ENCODE data around the gene GLIS1.
A peak's percentile ranks its signal among the peaks of the same experiment; 100 is the strongest.

Gene GLIS1

DNA sequence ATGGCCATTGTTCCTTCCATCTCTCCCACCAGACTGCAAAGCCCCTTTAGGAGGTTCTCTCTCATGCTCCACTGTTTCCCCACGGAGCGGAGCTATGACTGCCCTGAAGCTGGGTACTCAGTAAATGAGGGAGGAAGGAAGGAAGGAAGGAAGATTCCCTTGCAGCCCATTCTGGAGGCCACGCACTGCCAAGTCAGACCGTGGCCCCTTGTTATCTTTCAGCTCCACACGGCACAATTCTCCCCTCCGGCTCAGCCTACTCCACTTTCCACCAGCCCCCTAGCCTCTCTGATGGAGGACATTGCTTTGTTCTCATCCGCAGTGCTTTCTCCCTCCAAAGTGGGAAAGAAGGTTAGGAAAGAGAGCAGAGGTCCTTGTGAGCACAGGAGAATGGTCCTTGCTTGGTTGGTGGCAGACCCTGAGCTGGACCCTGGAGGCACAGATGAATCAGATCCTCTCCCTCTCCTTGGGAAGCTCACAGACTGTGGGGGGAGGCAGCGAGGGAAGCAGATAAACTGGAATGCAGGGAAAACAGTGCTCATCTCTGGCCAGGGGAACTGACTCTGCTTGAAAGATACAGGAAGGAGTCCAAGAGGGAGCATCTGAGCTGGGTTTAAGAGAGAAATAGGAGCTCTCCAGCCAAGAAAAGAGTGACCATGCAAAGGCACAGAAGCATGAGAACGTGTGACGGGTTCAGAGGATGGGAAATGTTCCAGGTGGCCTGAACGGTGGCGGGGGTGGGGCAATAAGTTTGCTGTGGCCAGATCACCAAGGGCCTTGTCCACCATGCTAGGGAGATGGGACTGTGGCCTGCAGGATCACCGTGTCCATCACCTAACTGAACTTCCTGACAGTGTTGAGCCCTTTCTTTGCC is 52.6 kb downstream of the GLIS1 start:
- TF ChIP-seq, protein P1, sequence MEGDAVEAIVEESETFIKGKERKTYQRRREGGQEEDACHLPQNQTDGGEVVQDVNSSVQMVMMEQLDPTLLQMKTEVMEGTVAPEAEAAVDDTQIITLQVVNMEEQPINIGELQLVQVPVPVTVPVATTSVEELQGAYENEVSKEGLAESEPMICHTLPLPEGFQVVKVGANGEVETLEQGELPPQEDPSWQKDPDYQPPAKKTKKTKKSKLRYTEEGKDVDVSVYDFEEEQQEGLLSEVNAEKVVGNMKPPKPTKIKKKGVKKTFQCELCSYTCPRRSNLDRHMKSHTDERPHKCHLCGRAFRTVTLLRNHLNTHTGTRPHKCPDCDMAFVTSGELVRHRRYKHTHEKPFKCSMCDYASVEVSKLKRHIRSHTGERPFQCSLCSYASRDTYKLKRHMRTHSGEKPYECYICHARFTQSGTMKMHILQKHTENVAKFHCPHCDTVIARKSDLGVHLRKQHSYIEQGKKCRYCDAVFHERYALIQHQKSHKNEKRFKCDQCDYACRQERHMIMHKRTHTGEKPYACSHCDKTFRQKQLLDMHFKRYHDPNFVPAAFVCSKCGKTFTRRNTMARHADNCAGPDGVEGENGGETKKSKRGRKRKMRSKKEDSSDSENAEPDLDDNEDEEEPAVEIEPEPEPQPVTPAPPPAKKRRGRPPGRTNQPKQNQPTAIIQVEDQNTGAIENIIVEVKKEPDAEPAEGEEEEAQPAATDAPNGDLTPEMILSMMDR (conservative IDR thresholded peaks at IDR 0.05; ENCODE audit: low read depth, low read length) = no peak
- H3K4me3 ChIP-seq (ENCODE audit: low read length) = no peak overlapping the region
- no peak for DNase-seq (ENCODE audit: low read depth)

DNA sequence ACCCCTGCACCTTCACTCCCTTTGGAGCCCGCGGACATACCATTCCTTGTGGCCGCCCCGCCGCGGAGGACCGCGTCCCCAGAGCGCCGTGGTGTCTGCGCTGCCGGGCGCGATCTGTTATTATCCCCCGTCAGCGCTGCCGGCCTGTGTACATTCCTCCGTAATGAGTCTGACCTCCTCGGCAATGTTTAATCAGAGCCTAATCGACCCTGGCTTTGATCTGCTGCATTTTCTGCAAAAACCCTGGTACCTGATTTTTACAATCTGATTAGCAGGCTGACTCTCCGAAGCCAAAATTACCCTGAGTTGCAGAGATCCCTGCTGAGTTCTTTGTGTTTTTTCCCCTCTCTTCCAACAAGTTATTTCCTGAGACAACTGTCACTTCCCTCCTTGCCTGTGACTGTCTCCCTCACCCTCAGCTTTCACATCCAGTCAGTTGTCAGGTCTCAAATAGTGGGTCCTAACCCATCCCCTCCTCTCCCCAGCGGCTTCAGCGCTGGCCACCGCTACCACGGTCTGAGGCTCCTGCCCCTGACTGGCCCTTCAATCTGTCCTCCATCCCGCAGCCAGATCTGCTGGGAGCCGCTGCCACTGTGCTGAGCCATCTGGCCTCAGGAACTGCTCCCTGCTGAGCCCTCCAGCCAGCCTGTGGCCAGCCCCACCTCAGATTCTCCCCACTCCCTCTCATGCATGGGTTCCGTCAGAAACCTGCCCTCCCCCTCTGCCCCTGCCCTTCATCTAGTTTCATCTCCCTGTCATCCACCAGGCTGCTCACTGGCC is 53.5 kb downstream of the GLIS1 start:
- no peak for DNase-seq (ENCODE audit: low read depth)
- TF ChIP-seq, protein P1 (conservative IDR thresholded peaks at IDR 0.05; ENCODE audit: low read depth, low read length) = no peak
- peak overlapping the region; percentile 14 for H3K4me3 ChIP-seq (ENCODE audit: low read length)

DNA sequence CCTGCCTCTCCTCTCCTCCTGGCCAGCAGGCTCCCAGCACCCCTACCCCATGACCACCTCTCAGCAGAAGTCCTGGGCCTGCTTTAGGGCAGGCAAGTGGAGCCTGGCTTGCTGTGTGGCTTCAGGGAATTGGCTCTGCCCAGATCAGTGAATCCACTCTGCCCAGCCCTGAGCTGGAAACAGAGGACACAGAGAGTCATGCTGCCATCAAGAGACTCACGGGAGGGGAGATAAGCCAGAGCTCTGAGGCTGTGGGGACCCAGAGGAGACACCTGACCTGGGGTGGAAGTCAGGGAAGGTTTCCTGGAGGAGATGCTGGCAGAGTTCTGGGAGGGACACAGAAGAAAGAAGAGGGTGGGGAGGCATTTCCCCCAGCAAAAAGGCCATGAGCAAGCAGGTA is 54.2 kb downstream of the GLIS1 start:
- DNase-seq (ENCODE audit: low read depth) = no peak
- no peak overlapping the region for H3K4me3 ChIP-seq (ENCODE audit: low read length)
- TF ChIP-seq, protein P1 (conservative IDR thresholded peaks at IDR 0.05; ENCODE audit: low read depth, low read length) = no peak

DNA sequence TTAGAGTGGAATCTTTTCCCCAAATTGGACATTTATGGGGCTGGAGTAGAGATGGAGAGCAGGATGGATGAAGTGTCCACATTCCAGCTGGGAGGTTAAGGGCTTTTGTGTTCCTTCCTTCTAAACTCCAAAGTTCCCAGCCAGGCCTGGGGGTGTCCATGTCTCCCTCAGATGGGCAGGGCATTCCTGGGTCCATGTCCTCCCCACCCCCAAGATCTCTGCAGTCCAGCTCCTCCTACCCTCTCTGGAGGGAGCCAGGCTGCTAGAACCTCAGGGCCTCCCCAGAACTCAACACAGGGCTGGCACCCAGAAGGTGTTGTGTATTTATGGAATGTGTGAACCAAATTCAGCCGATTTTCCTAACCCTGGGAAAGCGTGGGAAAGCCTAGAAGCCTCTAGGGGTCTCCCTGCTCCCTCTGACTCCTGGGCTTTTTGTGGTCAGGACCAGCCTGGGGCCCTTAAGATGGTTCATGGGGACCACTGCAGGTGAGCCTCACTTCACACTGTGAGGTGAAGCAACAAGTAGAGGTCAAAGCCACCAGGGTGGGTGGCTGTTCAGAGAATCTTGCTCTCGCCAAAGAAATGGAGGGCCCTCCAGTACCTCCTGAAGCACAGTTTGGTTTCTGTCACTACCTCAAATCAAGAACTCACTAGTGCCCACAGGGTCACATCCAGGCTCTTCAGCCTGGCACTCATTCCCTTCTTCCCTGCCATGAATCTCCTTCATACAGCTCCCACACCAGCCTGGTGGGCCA is 54.8 kb downstream of the GLIS1 start:
- TF ChIP-seq, protein P1 (conservative IDR thresholded peaks at IDR 0.05; ENCODE audit: low read depth, low read length) = peak; percentile 57
- no peak for DNase-seq (ENCODE audit: low read depth)

DNA sequence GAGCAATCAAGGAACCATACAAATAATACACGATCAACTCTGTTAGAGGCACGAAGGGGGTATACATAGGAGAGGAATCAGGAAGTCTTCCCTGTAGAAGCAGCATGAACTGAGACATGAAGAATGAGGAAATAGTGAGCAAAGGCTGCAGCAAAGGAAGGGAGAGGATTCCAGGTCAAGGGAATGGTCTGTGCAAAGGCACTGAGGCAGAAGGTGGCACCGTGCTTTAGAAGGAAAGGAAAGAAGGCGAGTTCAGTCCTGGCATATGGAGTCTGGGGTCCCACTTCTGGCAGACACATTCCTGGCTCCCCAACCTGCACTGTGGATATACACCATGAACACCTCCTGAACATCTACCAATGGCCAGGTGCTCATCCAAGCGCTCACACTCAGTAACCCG is 56.1 kb downstream of the GLIS1 start:
- TF ChIP-seq, protein P1 (conservative IDR thresholded peaks at IDR 0.05; ENCODE audit: low read depth, low read length) = no peak
- no peak overlapping the region for H3K4me3 ChIP-seq (ENCODE audit: low read length)
- DNase-seq (ENCODE audit: low read depth) = no peak

More for the DNA sequence above, 54.8 kb downstream of the GLIS1 start:
- H3K4me3 ChIP-seq (ENCODE audit: low read length) = no peak overlapping the region

DNA sequence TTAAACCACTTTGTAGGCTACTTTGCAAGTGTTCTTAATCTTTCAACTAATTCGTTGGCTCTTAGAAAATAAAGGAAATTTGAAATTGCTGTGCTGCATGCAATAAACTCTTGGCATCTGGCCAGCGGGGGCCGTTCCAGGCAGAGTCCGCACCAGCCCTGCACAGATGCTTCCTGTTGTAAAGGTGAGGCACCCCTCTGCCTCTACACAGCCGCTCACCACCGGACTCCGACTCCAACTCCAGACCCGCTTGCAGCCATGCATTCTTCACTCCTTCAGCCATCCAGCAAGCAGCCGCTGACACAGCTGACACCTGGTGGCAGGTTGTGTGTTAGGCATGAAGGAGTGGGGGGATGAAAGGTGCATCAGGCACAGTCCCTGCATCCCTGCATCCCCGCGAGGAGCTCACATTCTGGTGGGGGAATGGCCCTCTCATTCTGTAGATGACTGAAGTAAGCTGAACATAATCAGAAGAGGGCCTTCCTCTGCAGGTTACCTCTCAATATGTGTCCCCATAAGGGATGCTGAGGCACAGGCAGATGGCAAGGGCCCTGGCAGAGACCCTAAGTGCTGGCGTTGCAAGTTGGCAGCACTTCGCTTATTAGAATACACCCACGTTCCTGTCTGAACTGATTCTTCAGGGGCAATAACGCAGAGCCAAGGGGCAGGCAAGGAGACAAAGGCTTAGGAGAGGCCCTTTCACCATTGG is 56.8 kb downstream of the GLIS1 start:
- TF ChIP-seq, protein P1 (conservative IDR thresholded peaks at IDR 0.05; ENCODE audit: low read depth, low read length) = peak; percentile 77
- DNase-seq (ENCODE audit: low read depth) = no peak
- H3K4me3 ChIP-seq (ENCODE audit: low read length) = no peak overlapping the region

Measured in retinal pigment epithelial cell (primary cell).